NCI-H1048 (cell line): ENCODE data around the gene CRBN.

Experiments used
- DNase-seq: peaks from one replicate; lab custom pipeline; 2025; lab: John Stamatoyannopoulos, UW

CRBN gene

DNA sequence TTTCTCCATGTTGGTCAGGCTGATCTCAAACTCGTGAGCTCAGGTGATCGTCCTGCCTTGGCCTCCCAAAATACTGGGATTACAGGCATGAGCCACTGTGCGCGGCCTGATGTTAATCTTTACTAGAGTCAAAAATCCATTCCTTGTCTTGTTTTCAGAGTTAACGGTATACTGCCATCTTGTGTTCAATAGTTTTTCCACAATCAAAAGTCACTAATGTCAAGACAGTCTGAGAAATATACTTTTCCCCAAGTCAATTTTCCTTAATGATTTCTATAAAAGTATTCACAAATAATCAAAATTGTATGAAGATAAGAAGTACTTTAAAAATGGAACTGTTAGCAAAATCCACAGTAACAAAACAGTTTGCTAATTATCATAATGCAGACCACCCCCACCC, 8.5 kb downstream of the CRBN start:
- DNase-seq, result no peak

DNA sequence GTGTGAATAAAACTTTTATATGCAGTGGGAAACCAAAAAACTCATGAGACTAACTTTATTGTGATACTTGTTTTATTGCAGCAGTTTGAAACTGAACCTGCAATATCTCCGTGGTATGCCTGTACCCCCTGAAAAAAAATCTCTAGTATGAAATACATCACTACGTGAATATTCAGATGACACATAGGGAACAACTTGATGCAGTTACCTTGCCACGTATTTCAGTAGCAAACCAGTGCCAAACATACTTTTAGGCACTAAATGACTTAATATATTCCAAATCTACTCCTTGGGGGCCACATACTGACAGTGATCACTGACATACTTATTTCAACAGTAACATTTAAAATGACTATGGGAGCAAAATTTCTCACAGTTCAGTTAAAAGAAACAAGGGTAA, 13.8 kb downstream of the CRBN start:
- DNase-seq, result no peak

DNA sequence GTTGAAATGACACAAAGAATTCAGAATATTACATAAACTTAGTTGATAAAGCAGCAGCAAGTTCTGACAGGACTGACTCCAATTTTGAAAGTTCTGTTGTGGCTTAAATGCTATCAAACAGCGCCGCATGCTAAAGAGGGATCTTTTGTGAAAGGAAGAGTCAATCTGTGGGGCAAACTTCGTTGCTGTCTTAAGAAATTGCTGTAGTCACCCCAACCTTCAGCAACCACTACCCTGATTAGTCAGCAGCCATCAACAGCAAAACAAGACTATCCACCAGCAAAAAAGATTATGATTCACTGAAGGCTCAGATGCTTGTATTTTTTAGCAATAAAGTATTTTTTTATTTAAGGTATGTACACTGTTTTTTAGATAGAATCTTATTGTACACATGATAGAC, 14.2 kb downstream of the CRBN start:
- no peak for DNase-seq

DNA sequence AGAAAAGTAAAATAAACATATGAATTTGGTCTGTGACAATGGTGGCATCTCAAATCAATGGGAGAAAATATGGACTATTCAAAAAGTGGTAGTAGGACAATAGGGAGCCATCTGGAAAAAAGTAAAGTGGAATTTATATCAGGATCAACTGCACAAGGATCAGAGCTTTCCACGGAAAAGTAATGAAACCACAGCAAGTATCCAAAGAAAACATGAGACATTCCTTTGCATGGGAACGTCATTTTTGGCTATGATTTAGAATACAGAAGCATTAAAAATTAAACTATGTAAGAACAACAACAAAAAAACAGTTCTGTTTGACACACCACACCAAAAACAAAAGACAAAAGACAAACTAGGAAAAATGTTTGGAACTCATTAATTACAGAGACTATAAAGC, 18.7 kb downstream of the CRBN start:
- no peak for DNase-seq

DNA sequence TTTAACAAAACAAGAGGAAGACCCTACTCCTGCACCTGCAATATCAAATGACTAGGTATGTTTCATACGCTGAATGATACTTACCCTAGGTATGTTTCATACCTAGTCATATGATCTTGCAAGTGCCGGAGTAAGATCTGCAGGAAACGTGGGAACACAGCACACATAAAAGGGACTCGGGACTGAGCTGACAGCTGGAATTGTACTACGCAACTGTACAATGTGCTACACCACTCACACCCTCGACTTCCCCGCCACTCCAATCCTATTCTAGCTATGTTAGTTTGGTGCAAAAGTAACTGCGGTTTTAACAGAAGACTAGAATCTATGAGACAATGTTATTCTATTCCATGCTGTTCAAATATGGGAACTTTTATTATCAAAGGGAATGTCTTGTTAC, 22.0 kb downstream of the CRBN start:
- no peak for DNase-seq

DNA sequence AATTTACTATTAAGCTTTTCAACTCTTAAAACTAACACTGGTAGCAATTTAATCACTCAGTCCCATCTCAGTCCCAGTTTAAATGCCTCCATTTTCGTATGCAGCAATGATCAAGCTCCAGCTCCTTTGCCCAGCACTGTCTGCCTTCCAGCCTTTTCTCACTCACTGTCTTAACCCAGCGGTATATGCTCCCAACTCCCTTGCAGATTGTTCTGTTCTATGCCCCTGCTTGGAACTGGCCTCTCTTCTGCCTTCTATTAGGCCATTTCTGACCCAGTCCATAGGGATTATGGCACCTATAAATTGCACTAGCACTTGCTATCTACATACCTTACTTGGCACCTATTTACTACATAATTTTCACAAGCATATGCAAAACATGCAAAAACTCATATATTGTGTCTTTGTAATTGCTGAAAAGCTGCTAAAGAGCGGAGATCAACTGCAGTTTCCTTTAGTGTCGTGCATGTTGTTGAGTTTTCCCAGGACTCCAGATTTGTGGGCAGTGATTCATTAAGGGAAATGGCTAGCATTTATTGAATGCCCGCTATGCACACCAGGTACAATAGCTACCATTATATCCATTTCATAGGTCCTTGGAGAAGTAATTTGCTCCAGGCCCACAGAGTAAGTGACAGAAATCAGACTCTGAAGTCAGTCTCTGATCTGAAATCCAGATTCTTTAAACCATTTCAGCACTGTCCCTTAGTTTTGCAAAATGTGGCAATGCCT, 24.4 kb downstream of the CRBN start:
- no peak for DNase-seq

DNA sequence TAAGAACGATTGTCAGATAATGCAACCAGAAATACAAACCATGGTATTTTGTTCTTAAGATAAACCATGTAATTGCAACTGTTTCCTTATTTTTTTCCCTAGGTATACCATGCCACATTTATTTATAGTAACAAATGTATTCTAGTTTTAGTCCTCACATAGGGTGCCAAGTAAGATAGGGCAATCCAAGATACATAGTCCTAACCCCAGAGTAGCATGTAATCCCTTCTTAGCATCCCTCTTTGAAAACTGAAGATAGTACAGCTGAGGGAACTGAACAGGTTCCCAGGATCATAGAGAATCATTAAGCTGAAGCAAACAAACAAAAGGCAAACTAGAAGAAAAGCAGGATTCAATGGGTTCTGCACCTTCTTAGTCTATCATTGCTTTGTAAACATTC, 28.0 kb downstream of the CRBN start:
- DNase-seq, result no peak

DNA sequence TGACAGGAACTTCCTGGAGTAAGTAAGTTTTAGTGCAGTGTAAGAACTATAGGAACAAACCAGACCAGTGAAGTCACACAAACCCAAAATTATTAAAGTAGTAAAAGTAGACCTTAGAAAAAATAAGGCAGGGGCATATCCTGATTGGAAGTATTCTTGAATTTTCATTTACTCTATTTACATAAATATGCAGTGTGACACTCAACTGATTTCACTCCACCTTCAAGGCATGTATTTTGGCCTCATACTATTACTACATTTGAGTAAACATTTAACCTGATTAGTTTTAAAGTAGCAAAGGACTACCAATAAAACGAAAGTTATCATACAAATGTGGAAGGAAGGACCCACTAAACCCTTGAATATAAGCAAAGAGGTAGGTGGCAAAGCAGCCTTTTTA, 29.9 kb downstream of the CRBN start:
- no peak for DNase-seq

DNA sequence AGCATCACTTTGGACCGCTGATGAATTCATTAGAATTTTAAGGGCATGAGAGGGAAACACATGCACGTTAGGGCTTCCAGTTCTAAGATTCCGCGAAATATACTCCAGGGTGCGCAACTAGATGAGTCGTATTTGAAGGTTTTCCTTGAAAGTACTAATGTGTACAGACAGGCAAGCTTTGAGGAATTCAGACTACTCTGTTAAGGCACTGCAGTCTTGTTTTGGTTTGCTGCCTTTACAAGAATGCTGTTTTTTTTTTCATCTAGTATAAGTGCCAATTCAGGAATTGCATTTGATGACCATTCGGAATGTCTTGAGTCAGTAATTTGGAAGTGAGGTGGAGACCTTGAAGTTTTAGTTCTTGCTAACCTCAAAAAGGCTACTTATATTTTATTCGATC, 33.7 kb downstream of the CRBN start:
- DNase-seq, result no peak

DNA sequence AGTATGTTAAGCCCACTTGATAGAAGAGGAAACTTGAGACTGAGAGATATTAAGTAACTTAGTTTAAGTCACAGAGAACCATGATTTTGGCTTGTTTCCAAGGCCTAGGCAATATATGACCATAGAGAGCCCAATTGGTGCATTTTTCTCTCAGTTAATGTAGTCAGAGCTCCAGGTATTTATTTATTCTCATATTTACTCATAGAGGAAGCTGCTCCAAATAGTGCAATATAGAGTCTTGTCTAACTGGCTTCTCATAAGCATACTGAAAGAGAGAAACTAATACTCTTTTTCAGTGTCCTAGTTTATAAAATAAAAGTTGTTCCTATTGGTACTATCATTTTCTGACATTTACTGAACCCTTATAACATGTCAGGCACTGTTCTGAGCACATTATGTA, 37.6 kb downstream of the CRBN start:
- no peak for DNase-seq

DNA sequence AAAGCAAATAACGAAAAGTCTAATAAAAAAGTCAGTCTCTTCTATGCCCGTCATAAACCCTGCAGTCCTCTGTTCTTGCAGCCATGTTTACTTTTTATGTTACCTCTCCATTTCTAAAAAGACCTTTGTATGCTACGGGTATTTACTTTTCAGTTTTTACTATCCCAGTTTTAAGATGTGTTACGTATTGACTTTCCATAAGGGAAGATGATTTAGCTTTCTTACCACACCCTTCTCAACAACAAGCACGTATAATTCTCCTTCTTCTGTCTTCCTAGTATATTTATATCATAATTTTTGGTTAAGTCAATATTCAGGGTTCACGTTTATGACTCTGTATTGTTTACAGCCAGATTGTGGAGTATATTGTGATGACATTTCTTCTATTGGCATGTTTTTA, 42.0 kb downstream of the CRBN start:
- DNase-seq, result no peak

DNA sequence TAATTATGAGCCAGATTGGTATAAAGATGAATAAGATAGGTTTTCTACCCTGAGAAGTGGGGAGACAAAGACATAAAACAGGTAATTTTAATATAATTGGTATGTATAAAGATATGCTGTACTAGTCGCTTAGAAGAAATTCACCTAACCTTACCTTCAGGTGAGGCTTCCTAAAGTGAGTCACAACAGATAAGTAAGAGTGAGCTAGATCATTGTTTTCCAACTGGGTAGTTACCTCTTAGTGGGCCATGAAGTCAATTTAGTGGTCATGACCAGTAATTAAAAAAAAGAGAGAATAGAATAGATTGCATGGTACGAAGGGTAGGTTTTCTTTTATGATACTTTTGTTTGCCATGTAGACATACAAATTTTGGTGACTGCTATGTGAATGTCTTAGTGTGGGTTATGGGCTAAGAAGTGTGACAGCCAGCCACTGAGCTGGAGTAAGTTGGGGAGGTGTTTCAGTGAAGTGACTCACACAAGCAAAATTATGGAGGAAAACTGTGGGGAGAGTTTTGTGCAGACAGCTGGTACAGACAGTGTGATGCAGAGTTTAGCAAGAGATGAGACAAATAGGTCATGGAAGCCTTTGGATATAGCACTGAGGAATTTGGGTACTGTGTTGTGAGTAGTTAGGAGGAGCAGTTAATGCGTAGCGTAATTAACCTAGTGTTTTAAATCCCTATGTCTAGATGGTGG, 44.6 kb downstream of the CRBN start:
- DNase-seq, result no peak

DNA sequence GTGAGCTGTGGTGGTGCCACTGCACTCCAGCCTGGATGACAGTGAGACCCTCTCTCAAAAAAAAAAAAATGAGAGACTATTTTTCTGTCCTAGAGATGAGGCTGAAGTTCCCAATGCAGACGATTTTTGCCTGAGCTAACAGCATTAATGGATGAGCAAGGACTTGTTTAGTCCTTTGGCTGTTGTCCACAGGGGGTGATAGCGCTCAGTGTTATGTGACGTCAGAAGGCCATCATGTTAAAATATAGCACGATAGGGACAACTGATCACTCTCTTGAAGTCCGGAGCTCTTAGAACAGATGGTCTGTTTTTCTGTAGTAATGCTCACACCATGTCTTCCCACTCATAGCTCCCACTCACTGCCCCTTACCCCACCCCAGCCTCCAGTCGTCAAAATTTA, 46.0 kb downstream of the CRBN start:
- DNase-seq, result no peak

DNA sequence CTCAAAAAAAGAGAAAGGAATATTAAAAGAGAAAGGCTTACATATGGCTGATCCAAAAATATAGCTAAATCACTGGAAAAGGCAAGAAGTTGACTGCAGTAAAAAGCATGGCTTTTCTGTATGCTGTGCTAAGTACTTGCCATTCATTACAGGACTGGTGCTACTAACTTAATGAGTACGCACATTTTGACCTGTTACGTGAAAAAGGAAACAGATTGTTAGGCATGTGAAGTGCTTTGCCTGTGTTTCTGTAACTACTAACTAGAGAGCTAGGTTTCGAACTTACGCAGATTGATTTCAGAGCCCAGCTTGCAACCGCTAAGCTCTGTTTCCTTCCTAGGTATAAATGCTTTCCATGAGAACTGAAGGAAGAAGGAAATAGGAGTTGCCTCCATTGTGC, 49.9 kb downstream of the CRBN start:
- no peak for DNase-seq

DNA sequence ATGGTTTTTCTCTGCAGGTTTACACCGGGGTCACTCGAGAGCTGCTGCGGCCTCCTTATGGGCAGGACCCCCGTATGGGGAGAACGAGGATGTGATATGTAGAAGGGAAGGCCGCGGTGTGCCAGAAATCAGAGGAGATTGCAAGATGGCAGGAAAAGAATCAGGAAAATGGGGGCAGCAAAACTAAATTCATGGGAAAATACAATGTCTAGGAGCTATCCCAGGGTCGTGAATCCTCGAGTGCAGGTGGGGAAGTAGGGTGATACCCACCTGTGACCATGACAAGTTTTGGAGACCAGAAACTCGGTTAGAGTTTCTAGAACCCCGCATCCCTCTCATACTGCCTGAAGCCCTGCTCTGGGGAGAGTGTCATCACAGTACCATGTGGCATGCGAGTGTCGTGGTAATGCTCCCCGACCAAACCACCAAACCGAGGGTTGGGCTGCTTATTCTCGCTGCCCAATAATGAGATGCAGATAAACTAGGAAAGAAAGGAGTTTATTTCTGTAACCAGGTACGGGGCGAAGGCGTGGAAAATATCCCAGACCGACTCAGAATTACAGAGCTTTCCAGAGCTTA, 52.0 kb downstream of the CRBN start:
- no peak for DNase-seq

DNA sequence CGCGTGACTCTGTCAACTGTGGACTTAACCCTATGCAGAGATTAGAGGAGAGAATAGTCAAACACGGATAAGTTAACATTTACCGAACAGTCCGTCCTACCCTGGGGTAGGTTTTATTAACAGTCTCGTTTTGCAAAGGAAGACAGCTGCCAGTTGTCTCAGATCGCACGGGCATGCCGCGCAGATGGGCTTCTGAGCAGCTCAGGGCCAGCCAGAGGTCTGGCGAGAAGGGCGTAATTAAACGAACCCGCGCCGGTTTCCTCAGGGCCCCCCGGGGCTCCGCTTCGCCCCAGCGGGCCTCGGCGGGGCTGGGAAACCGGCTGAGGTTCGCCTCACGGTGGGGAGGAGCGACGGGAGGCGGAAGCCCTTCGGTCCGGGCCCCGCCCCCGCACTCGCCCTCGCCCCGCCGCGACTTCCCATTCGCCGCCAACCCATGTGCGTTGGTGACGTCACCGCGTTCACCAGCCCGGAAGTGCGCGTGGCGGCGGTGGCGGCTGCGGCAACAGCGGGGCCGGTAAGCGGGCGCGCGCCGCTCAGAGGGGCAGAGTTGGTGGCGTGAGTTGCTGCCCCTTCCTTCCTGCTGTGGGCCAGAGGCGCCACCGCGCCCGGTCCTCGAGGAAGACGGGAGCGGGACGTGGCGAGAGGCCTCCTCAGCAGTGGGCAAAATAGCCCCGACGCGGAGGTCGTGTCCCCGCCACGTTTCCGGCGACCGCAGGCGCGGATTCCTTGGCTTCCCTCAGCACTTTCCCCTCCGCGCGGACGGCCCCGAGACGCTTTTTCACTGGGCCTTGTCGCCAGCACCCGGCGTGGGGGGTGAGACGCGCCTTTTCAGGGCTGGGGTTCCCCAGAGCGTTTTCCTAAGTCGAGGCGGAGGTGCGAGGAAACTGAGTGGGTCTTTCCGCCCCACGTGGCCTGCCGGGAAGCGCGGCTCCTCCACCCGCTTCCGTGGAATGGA, 52.7 kb downstream of the CRBN start, which contains the start of gene TRNT1:
Gene TRNT1, plus strand, starts transcription at position 464 of the 955 bp plus-strand sequence. CDS start 2,101 bp downstream, outside the sequence.
- DNase-seq, result peak; percentile 87

DNA sequence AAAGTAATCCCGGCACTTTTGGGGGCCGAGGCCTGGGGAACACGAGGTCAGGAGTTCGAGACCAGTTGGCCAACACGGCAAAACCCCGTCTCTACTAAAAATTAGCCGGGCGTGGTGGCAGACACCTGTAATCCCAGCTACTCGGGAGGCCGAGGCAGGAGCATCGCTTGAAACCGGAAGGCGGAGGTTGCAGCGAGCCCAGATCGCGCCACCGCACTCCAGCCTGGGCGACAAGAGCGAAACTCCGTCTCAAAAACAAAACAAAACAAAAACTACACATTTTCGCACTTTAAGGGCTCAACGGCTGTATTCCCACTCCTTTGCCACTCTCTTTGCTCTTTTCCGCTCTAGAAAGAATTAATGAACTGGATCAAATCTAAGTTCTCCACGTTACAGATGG, 53.5 kb downstream of the CRBN start:
- no peak for DNase-seq

DNA sequence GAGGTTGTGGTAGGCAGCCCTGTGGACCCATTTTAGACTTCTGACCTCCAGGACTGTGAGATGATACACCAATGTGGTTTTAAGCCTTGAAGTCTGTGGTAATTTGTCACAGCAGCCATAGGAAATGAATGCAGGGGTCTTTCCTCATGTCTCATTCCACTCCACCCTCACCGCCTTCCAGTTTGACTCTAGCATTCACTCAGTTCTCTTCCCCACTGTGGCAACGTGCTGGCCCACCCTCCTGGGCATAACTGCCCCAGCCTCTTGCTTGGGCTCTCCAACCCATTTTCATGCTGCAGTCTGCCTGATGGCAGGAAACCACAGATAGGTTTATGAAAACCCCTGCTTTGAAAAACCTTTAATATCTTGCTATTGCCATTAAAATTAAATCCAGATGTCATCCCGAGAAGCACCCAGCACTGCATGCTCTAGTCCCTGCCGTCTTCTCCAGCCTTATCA, 60.1 kb downstream of the CRBN start:
- DNase-seq, result no peak

DNA sequence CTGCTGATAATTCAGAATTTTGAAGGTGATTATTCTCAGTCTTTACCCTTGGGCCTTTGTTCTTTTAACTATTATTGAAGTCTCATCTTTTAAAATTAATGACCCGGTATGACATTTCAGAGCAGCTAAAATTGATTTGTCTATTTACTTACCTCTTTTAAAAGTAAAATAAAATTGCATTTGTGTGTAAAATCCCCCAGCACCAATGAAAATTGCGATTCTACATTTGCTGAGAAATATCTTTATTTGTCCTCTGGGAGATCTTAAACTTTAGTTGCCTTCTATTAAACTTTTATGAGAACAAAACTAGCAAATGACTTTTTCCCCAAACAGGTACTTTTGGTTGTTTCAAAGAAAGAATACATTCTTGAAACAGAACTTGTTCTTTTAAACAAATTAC, 61.8 kb downstream of the CRBN start:
- DNase-seq, result no peak

DNA sequence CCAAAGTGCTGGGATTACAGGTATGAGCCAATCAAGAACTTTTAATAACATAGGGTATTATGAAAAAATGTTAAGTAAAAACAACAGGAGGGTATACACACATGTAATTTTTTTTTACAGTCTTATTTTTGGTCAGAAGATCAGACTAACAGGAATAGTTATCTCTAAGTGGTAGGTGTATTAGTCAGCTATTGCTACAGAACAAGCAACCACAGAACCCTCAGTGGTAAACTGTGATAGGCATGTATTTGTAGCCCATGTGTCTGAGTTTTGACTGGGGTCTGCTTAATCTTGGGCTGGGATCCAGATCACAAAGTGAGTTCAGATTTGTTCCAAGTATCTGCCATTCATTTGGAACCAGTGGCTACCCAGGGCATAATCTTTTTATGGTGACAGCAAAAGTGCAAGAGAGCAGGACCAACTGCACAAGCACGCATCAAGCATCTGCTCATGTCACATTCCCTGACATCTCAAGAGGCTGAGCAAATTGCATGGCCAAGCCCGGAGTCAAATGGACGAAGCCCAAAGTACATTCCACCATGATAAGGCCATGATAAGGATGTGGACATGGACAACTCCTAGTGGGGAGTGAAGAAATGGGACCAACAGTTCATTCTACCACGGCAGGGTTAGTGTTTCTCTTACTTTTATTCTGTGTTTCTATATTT, 66.3 kb downstream of the CRBN start:
- DNase-seq, result no peak

DNA sequence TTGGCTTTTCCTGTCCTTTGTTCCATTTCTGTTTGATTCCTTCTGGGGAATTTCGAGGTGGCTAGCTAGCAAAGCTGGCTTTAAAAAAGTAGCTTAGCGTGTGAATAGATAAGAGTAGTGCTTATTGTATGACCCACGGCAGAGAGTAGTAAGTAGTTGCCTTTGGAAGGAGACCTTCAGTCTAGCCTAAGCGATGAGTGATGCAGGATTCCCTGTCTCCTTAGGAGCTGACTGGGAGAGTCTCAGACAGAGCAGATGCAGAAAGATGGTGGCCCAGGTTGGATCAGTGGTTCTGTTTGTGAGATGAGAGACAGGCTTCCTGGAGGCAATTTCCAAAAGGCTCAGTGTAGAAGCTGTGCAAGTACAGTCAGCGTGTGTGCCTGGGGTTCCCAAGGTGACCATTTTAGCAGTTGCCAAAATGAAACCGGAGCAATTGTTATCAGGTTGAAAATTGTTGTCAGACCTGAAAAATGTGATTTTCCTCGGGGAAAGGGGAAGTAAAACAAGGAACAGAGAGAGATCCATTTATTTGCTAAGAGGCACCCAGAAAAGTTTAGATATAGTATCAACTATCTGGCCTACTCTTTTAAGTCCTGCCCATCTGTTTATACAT, 68.6 kb downstream of the CRBN start:
- DNase-seq, result no peak
